ENCODE results near the gene KBTBD13.
A peak's percentile ranks its signal among the peaks of the same experiment; 100 is the strongest.
"Not testable (repeated sequence)": the region's sequence is repeated elsewhere in the genome, so short reads cannot be mapped to it uniquely, and the experiment has no call there.

The KBTBD13 gene

DNA sequence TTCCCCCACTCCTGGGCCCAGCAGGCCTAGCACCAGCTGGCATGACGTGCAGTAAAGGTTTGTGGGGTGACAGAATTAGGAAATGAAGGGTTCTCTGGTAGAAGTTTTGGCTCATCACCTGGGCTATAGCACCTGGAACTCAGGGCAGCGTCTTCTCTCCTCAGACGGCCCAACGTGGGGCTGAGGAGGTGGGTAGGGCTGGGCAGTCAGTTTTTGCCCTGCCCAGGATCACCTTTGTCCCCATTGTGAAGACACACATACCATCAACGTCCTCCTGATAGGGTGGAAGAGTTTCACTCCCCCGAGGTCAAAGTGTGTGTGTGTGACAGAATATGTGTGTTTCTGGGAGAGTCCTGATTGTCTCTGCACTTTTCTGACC is 12.1 kb downstream of the KBTBD13 start:
- DNase-seq (ENCODE audit: low read depth in 3 of 3) = no peak

DNA sequence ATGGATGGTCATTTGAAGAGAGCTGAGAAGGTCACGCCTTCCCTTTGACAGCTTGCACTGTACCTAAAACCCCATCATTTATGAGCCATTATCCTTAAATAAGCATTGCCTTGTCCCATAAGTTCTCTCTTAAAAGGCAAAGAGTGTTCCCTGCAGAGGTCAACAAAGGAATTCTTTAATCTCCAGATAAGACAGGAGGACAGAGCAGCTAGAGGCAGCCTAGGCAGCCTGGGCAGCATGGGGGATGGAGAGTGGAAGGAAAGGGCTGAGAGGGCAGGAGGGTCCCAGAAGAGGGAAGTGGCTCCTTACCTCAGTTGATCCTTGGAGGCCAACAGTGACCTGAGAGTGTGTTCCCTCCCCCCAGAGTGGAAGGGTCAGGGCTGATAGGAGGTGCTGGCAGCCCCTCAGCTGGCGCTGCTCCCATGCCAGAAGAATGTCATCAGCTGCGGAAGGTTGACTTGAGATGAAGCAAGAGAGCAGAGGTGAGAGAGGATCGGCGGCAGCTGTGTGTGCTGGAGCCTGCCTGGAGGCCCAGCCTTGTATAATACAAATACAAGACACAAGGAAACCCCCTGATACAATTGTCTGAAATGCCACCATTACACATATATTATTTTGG is 12.8 kb downstream of the KBTBD13 start:
- DNase-seq (ENCODE audit: low read depth in 3 of 3) = no peak

DNA sequence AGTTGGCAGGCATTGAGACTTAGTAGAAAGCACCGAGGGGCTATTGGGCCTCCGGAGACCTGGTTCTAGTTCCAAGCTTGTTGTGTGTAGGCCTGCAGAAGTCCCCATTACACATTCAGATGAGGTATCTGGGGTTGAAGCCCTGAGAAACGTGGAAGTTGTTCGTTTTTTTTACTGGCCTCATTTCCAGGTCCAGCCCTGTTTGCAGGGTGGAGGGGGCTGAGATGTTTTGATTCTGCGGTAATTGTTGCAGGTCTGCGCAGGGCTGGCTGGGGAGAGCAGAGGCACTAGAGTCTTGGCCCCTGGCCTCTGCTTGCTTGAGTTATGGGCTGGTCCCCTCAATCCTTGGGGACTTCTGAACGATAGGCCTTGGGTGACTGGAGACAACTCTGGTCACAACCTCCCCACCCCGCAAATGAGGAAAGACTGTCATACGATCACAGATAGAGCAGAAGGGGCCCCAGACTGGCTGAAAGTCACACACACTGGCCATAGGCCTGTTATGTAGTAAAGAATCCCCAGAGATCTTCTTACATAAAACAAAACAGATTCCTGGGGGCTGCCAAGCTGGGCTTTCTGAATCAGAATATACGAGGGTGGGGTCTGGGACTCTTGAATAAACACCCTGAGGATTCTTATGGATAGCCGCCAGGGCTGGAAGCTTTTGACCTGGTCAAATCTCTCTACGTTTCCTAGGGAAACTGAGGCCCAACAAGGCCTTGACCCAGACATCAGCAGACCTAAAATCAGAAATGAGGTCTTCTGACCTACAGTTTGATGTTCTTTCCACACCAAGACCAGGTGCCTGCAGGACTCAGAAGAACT is 15.6 kb downstream of the KBTBD13 start:
- DNase-seq (ENCODE audit: low read depth in 3 of 3) = no peak

GRCh38 chr15:65092911-65093792 is 16.6 kb downstream of the KBTBD13 start:
- no peak for DNase-seq (ENCODE audit: low read depth in 3 of 3)

DNA sequence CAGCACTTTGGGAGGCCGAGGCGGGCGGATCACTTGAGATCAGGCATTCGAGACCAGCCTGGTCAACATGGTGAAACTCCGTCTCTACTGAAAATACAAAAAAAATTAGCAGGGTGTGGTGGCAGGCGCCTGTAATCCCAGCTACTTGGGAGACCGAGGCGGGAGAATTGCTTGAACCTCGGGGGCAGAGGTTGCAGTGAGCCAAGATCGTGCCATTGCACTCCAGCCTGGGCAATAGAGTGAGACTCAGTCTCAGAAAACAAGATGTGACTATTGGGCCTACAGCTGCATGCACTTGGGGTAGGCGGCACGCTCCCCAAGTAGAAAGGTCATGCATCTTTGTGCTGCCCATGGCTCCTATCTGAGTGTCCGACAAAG is 17.2 kb downstream of the KBTBD13 start:
- not testable (repeated sequence) for DNase-seq (ENCODE audit: low read depth in 3 of 3)

- no peak for DNase-seq (ENCODE audit: low read depth in 3 of 3)
These were observed 17.9 kb downstream of the KBTBD13 start for GRCh38 chr15:65094294-65094995.

GRCh38 chr15:65095011-65095746 is 18.6 kb downstream of the KBTBD13 start:
- no peak for DNase-seq (ENCODE audit: low read depth in 3 of 3)

DNA sequence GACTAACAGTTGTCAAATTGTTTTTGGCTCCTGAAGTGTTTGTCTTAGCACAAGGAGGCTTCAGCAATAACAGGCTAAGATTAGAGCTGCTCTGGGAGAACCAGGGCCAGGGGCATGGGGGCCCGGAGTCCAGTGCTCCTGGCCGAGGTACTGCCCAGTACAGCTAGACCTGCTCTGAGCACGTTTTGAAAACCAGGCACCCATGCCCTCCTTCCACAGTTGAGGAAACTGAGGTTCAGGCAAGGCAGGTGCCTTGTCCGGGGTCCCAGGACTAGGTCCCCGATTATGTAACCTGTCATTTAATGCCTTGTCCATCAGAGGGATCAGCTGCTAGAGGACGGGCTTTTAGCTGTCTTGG is 19.2 kb downstream of the KBTBD13 start:
- DNase-seq (ENCODE audit: low read depth in 3 of 3) = no peak

DNA sequence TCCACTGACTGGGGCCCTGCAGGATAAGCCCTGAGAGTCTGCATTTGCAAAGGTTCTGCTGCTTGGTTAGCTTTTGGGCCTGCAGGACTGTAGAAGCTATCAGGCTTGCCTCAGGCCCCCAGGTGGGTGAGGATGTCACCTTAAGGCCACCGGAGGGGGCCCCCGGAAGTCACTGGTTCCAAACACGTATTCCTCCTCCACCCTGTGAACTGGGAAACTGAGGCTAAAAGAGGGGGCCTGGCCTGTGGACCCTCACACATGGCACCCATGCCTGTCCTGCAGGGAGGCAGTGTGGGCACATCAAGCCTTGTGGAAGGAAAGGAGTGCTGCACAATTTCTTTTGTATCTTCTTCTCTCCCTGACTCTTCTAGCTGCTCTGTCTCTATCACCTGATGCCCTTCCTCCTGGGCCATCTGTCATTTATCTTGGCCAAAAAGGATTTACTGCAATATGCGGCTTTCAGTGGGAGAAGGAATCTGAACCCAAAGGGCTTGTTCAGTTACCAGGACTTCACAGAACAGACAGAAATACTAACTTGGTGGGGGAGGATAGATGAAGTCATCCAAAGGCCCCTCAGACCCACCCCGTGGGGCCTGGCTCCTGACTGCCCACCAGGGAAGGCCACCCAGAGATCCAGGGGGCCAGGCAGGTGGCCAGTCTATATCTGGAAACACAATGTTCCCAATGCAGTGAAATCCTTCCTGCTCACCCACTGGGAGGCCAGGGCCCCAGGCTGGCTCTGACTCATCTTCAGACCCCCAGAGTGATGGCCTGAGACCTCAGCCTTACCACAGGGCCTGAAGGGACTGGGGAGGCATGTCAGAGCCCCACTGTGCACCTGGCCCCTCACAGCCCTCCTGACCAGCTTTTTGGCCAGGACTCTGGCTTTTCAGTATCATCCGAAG is 20.2 kb downstream of the KBTBD13 start:
- DNase-seq (ENCODE audit: low read depth in 3 of 3) = no peak

- DNase-seq (ENCODE audit: low read depth in 3 of 3) = no peak
These were observed 21.2 kb downstream of the KBTBD13 start for GRCh38 chr15:65097651-65098263.

DNA sequence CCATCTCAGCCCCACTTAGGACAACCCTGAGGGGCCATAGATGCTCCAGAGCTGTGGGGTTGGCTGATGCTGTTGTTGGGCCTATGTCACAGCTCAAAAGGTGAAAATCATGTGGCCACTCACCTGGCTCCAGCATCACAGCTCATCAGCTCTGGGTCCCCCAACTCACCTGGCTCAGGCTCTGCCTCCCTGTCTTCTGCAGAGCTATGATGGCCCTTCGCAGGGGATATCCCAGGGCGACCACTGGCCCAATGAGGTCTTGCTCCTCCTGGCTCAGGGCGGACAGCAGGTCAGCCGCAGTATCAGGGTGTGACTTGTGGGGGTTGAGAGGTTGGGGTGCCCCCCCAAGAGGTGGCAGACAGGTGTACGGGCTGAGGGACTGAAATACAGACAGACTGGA is 22.8 kb downstream of the KBTBD13 start:
- DNase-seq (ENCODE audit: low read depth in 3 of 3) = no peak

GRCh38 chr15:65099801-65100200 is 23.3 kb downstream of the KBTBD13 start:
- DNase-seq (ENCODE audit: low read depth in 3 of 3) = not testable (repeated sequence)

DNA sequence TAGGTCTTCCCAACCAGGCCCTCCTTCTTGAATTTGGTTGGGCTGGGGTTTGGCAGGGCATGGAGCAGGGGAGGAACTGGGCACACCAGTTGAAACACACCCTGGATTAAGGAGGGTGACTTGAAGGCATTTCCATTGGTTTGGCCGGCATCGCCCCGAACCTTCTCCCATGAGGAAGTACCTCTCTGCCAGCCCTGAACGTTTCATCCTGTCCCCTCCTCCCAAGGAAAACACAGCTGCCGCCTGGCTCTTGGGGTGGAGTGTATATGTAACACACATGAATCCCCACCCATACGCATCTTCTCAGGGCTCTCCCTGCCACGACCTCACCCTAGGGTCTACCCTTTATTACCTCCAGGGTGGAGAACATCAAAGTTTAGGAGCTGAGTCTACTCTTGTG is 23.9 kb downstream of the KBTBD13 start:
- no peak for DNase-seq (ENCODE audit: low read depth in 3 of 3)

GRCh38 chr15:65101411-65101890 is 24.9 kb downstream of the KBTBD13 start:
- DNase-seq (ENCODE audit: low read depth in 3 of 3) = peak; percentile 16 to 54 (median 24)

GRCh38 chr15:65101891-65102708 is 25.6 kb downstream of the KBTBD13 start:
- DNase-seq (ENCODE audit: low read depth in 3 of 3) = no peak

GRCh38 chr15:65102912-65103311 is 26.4 kb downstream of the KBTBD13 start:
- DNase-seq (ENCODE audit: low read depth in 3 of 3) = no peak

GRCh38 chr15:65105038-65105437 is 28.5 kb downstream of the KBTBD13 start:
- DNase-seq (ENCODE audit: low read depth in 3 of 3) = no peak

GRCh38 chr15:65106011-65106590 is 29.6 kb downstream of the KBTBD13 start:
- DNase-seq (ENCODE audit: low read depth in 3 of 3) = no peak

Data from stimulated activated CD4-positive, alpha-beta T cell treated with anti-CD3 and anti-CD28 coated beads, TNF-alpha, amount 100 ng/mL, for 24 hours (primary cell).